SK-N-MC (cell line): ENCODE results near the gene ATL1.
"Not testable (repeated sequence)": the region's sequence is repeated elsewhere in the genome, so short reads cannot be mapped to it uniquely, and the experiment has no call there.

Source experiments
- DNase-seq: peaks from one replicate; pipeline ENCODE4 v3.0.0-alpha.2; 2011; ENCODE audit warnings: low read depth, low spot score
- H3K27ac ChIP-seq: fragments of 200-600 bp; sonication (generic); 2 replicates; pipeline ENCODE4 v1.5.1; 2016; ENCODE audit warnings: mixed run types
- H3K36me3 ChIP-seq: fragments of 200-600 bp; sonication (generic); 2 replicates; pipeline ENCODE4 v1.6.1; 2017; ENCODE audit warnings: antibody characterized with exemption, low read length, mixed read lengths; ENCODE audit not compliant: insufficient read depth
- H3K4me3 ChIP-seq: fragments of 200-600 bp; sonication (generic); 2 replicates; pipeline ENCODE4 v1.5.1; 2016
- H3K9ac ChIP-seq: fragments of 200-600 bp; sonication (generic); 2 replicates; pipeline ENCODE4 v1.8.0; 2017; ENCODE audit warnings: mixed run types, mixed read lengths; ENCODE audit not compliant: insufficient read length
- H3K9me3 ChIP-seq: fragments of 200-600 bp; sonication (generic); 2 replicates; pipeline ENCODE4 v1.6.1; 2017; ENCODE audit warnings: low read depth, mild to moderate bottlenecking, antibody characterized with exemption, low read length, moderate library complexity, mixed read lengths
- EZH2 ChIP-seq: fragments of 200-600 bp; sonication (generic); IDR thresholded peaks from one replicate; pipeline ENCODE4 v1.6.1; 2017; ENCODE audit warnings: antibody characterized with exemption
- FOXP2 ChIP-seq: optimal IDR thresholded peaks from 2 replicates; pipeline ENCODE3; 2011; ENCODE audit warnings: mild to moderate bottlenecking, moderate library complexity; ENCODE audit not compliant: insufficient read depth; ENCODE audit errors: extremely low read length, control extremely low read depth
- POLR2AphosphoS5 ChIP-seq: IDR thresholded peaks from 2 replicates; pipeline ENCODE4 v1.6.1; 2012; ENCODE audit warnings: mild to moderate bottlenecking, low read depth, low read length, borderline replicate concordance

Gene ATL1

GRCh38 chr14:50544911-50545310 lies 15.0 kb upstream of the ATL1 start:
- TF ChIP-seq EZH2 (no peak), POLR2AphosphoS5 (no peak), FOXP2 (no peak)
- H3K9ac ChIP-seq, result no peak overlapping the region
- H3K9me3 ChIP-seq, result no peaks in the 10 kb centered on the region
- H3K36me3 ChIP-seq, result no peaks in the 10 kb centered on the region
- H3K4me3 ChIP-seq, result no peak overlapping the region
- no peak for DNase-seq
- no peak overlapping the region for H3K27ac ChIP-seq

GRCh38 chr14:50545618-50546017 lies 14.3 kb upstream of the ATL1 start:
- no peak overlapping the region for H3K9ac ChIP-seq
- no peaks in the 10 kb centered on the region for H3K36me3 ChIP-seq
- no peaks in the 10 kb centered on the region for H3K9me3 ChIP-seq
- no peak overlapping the region for H3K27ac ChIP-seq
- TF ChIP-seq FOXP2, result no peak
- no peak for TF ChIP-seq POLR2AphosphoS5
- no peak for TF ChIP-seq EZH2
- DNase-seq, result no peak
- H3K4me3 ChIP-seq, result no peak overlapping the region

DNA sequence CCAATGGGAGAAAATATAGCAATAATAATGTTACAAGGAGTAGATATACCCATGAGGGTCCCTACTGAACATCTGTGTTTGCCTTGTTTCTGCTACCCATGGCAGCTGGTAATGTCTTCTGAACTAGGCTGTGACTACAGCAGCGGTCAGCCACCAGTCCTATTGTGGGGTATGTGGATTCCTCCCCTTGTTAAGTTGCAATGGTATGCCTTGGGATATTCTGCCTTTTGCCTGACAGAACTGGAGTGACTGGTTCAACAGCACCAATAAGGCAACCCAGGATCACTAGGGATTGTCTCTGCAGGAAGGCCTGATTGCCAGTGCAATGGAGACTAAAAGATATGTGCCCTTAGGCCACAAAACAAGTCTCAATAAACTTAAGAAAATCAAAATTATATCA lies 9.7 kb upstream of the ATL1 start:
- Histone ChIP-seq H3K9ac (no peak overlapping the region), H3K27ac (no peak overlapping the region), H3K9me3 (no peaks in the 10 kb centered on the region), H3K36me3 (no peaks in the 10 kb centered on the region), H3K4me3 (no peak overlapping the region)
- DNase-seq, result no peak
- TF ChIP-seq EZH2 (no peak), FOXP2 (no peak), POLR2AphosphoS5 (no peak)

- no peak for DNase-seq
- H3K9ac ChIP-seq, result no peak overlapping the region
- no peak for TF ChIP-seq FOXP2
- no peak for TF ChIP-seq EZH2
- no peak for TF ChIP-seq POLR2AphosphoS5
- no peaks in the 10 kb centered on the region for H3K36me3 ChIP-seq
- H3K27ac ChIP-seq, result no peak overlapping the region
- H3K4me3 ChIP-seq, result no peak overlapping the region
- no peaks in the 10 kb centered on the region for H3K9me3 ChIP-seq
These were observed 8.1 kb upstream of the ATL1 start for GRCh38 chr14:50551877-50552276.

DNA sequence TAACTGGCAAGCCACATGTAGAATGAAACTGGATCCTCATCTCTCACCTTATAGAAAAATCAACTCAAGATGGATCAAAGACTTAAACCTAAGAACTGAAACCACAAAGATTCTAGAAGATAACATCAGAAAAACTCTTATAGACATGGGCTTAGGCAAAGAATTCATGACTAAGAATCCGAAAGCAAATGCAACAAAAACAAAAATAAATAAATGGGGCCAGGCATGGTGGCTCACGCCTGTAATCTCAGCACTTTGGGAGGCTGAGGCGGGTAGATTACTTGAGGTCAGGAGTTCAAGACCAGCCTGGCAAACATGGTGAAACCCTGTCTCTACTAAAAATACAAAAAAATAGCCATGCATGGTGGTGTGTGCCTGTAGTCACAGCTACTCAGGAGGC lies 7.1 kb upstream of the ATL1 start:
- not testable (repeated sequence) for H3K9ac ChIP-seq, H3K4me3 ChIP-seq, H3K9me3 ChIP-seq, H3K36me3 ChIP-seq, DNase-seq, H3K27ac ChIP-seq

DNA sequence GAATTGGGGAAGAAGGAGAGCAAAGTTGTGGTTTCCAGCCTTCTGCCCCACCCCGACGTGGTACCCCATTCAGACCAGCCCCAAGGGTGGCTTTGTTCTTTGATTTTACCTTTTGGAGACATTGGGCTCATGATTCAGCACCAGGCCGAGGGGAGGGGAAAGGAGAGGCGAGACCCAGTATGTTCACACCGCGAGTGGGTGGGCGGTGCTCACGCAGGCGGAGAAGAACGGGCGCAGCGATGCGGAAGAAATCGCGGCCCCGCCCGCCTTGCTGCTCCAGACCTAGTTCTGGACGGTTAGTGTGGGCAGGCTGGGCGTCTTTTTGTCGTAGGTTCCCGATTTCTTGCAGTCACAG lies 963 bp downstream of the ATL1 start:
- H3K27ac ChIP-seq, result no peak overlapping the region

GRCh38 chr14:50562841-50563240 lies 2.9 kb downstream of the ATL1 start:
- Histone ChIP-seq H3K36me3 (no peaks in the 10 kb centered on the region), H3K9me3 (no peaks in the 10 kb centered on the region), H3K9ac (no peak overlapping the region), H3K4me3 (no peak overlapping the region), H3K27ac (no peak overlapping the region)
- TF ChIP-seq POLR2AphosphoS5 (no peak), FOXP2 (no peak), EZH2 (no peak)
- DNase-seq, result no peak

More for the DNA sequence above, 963 bp downstream of the ATL1 start:
- H3K9me3 ChIP-seq, result no peaks in the 10 kb centered on the region
- DNase-seq, result no peak
- H3K9ac ChIP-seq, result peak overlapping the region; percentile 59
- peak overlapping the region; percentile 81 for H3K4me3 ChIP-seq
- TF ChIP-seq EZH2, result no peak
- no peak; the same call in 1 of the 2 replicates for TF ChIP-seq POLR2AphosphoS5
- no peak for TF ChIP-seq FOXP2
- no peaks in the 10 kb centered on the region for H3K36me3 ChIP-seq

- Histone ChIP-seq H3K27ac (no peak overlapping the region), H3K9me3 (peaks cover 4% of the 10 kb centered on the region; the same call in 1 of the 2 replicates), H3K4me3 (no peak overlapping the region), H3K36me3 (no peaks in the 10 kb centered on the region), H3K9ac (no peak overlapping the region)
- no peak for DNase-seq
- TF ChIP-seq POLR2AphosphoS5, result no peak
- no peak for TF ChIP-seq EZH2
- TF ChIP-seq FOXP2, result no peak
These were observed 9.8 kb downstream of the ATL1 start for GRCh38 chr14:50569714-50570274.

GRCh38 chr14:50573862-50574261 lies 13.9 kb downstream of the ATL1 start:
- H3K9me3 ChIP-seq, result peaks cover 4% of the 10 kb centered on the region; the same call in 1 of the 2 replicates
- no peak overlapping the region for H3K4me3 ChIP-seq
- H3K9ac ChIP-seq, result no peak overlapping the region
- no peak overlapping the region for H3K27ac ChIP-seq
- TF ChIP-seq POLR2AphosphoS5, result no peak
- no peak for TF ChIP-seq FOXP2
- TF ChIP-seq EZH2, result no peak
- H3K36me3 ChIP-seq, result no peaks in the 10 kb centered on the region
- DNase-seq, result no peak

DNA sequence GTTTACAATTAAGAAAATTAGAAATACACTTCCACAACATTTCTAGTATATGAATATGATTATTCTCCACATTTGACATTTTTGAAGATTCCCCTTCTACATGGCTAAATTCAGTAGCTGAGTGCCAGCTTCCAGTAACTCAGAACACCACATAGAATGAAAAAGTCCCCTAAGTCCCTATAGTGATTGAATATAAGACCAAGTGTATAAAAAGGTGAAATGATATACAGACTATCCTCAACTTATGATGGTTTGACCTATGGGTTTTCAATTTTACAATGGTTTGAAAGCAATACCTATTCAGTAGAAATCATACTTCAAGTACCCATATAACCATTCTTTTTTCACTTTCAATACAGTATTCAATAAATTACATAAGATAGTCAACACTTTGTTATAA lies 15.8 kb downstream of the ATL1 start:
- Histone ChIP-seq H3K27ac (no peak overlapping the region), H3K9ac (no peak overlapping the region)
- DNase-seq, result no peak

More for the DNA sequence above, 15.8 kb downstream of the ATL1 start:
- H3K9me3 ChIP-seq, result peaks cover 4% of the 10 kb centered on the region; the same call in 1 of the 2 replicates
- no peak overlapping the region for H3K4me3 ChIP-seq
- TF ChIP-seq FOXP2, result no peak
- no peak for TF ChIP-seq POLR2AphosphoS5
- TF ChIP-seq EZH2, result no peak
- H3K36me3 ChIP-seq, result no peaks in the 10 kb centered on the region
